Cardiac septum (tissue), 1 donor: ENCODE measurements around the gene TSPAN15. TPM values are rescaled to one million over a fixed set of nuclear protein-coding genes. Genes with fewer than 3 reads are reported as not detected.
"Not testable (repeated sequence)": the region's sequence is repeated elsewhere in the genome, so short reads cannot be mapped to it uniquely, and the experiment has no call there.

Experiments used
- DNase-seq: peaks from one replicate; pipeline ENCODE4 v3.0.0-alpha.2; 2020; ENCODE audit warnings: low spot score
- intact Hi-C: fragments of 100-400 bp; cut with DNase I; formaldehyde crosslinking; loops from one replicate; pipeline ENCODE4 v1.14.0; 2022
- total RNA-seq: library from RNA; stranded (reverse); fragmentation: NEBNext Ultra II Directional; extraction: Animal tissue kit (Norgen Biotek cat#: 25700); gene quantifications from one replicate; pipeline ENCODE4 v1.2.1, GENCODE V29; 2021
- donor health status: DM: no; HTN: no; CAD: no.

TSPAN15 gene
- total RNA-seq, 1 donor from 2014 or later: 6.9 TPM

GRCh38 chr10:69508738-69509340 lies 57.6 kb downstream of the TSPAN15 start:
- DNase-seq: no peak
- intact Hi-C loops: loop anchor here (5.0 to 10.0 kb wide), 2 partner anchors 97 to 274 kb away; no protein-coding TSS in a partner anchor

GRCh38 chr10:69512901-69513300 lies 61.6 kb downstream of the TSPAN15 start:
- no peak for DNase-seq
- intact Hi-C loops: loop anchor here (10.0 kb wide), 1 partner anchor 402 kb away; no protein-coding TSS in a partner anchor

- intact Hi-C loops: loop anchor here (10.0 kb wide), 1 partner anchor 401 kb away; no protein-coding TSS in a partner anchor
- DNase-seq: no peak
These were observed 62.4 kb downstream of the TSPAN15 start for GRCh38 chr10:69513617-69514016.

- intact Hi-C loops: loop anchor here (1.0 to 10.0 kb wide), 2 partner anchors 123 to 399 kb away; no protein-coding TSS in a partner anchor
- no peak for DNase-seq
These were observed 64.5 kb downstream of the TSPAN15 start for GRCh38 chr10:69515699-69516259.

- intact Hi-C loops: loop anchor here (10.0 kb wide), 1 partner anchor 398 kb away; no protein-coding TSS in a partner anchor
- no peak for DNase-seq
These were observed 65.1 kb downstream of the TSPAN15 start for GRCh38 chr10:69516316-69516715.

GRCh38 chr10:69516796-69517195 lies 65.5 kb downstream of the TSPAN15 start:
- intact Hi-C loops: loop anchor here (10.0 kb wide), 1 partner anchor 398 kb away; no protein-coding TSS in a partner anchor
- no peak for DNase-seq

GRCh38 chr10:69517271-69517848 lies 66.1 kb downstream of the TSPAN15 start:
- intact Hi-C loops: loop anchor here (10.0 kb wide), 1 partner anchor 397 kb away; no protein-coding TSS in a partner anchor
- no peak for DNase-seq

- intact Hi-C loops: no loop called here
These were observed 76.7 kb downstream of the TSPAN15 start for GRCh38 chr10:69527961-69528360.

GRCh38 chr10:69533658-69534057 lies 82.4 kb downstream of the TSPAN15 start:
- intact Hi-C loops: no loop called here
- DNase-seq: no peak

More at GRCh38 chr10:69527961-69528360, 76.7 kb downstream of the TSPAN15 start:
- no peak for DNase-seq

- intact Hi-C loops: not testable (repeated sequence)
These were observed 85.3 kb downstream of the TSPAN15 start for GRCh38 chr10:69536521-69536920.

GRCh38 chr10:69537449-69537848 lies 86.2 kb downstream of the TSPAN15 start:
- intact Hi-C loops: no loop called here
- DNase-seq: no peak

More at GRCh38 chr10:69536521-69536920, 85.3 kb downstream of the TSPAN15 start:
- DNase-seq: not testable (repeated sequence)

- no peak for DNase-seq
- intact Hi-C loops: no loop called here
These were observed 87.2 kb downstream of the TSPAN15 start for GRCh38 chr10:69538461-69538860.

- intact Hi-C loops: no loop called here
- DNase-seq: no peak
These were observed 90.2 kb downstream of the TSPAN15 start for GRCh38 chr10:69541463-69541862.

GRCh38 chr10:69549959-69550358 lies 98.7 kb downstream of the TSPAN15 start:
- intact Hi-C loops: no loop called here
- no peak for DNase-seq

- intact Hi-C loops: no loop called here
- DNase-seq: no peak
These were observed 101.0 kb downstream of the TSPAN15 start for GRCh38 chr10:69552268-69552667.

GRCh38 chr10:69553328-69553727 lies 102.1 kb downstream of the TSPAN15 start:
- DNase-seq: no peak
- intact Hi-C loops: no loop called here

GRCh38 chr10:69554611-69555010 lies 103.3 kb downstream of the TSPAN15 start:
- DNase-seq: no peak
- intact Hi-C loops: no loop called here
